K562 (cell line): ENCODE measurements around the gene PDIA4. TPM values are rescaled to one million over a fixed set of nuclear protein-coding genes. Genes with fewer than 3 reads are reported as not detected.
A peak's percentile ranks its signal among the peaks of the same experiment; 100 is the strongest.

Experiments used
- ELF2 ChIP-seq: fragments of 250-450 bp; sonication (Bioruptor Pico); IDR thresholded peaks from 2 replicates; pipeline ENCODE4 v1.5.0; 2021; ENCODE audit warnings: mild to moderate bottlenecking
- GATAD2B ChIP-seq: fragments of 450-650 bp; IDR thresholded peaks from 2 replicates; pipeline ENCODE4 v1.6.1; 2017; ENCODE audit warnings: mild to moderate bottlenecking, borderline replicate concordance
- GTF3C2 ChIP-seq: IDR thresholded peaks from 3 replicates; pipeline ENCODE4 v1.6.1; 2011; ENCODE audit warnings: borderline replicate concordance, mild to moderate bottlenecking, moderate library complexity; ENCODE audit not compliant: insufficient read length; ENCODE audit errors: extremely low read depth
- HCFC1 ChIP-seq: IDR thresholded peaks from 2 replicates; pipeline ENCODE4 v1.6.1; 2012; ENCODE audit warnings: low read depth, low read length, improper control_type of control experiment
- HES1 ChIP-seq: fragments of 450-650 bp; IDR thresholded peaks from 2 replicates; pipeline ENCODE4 v1.6.1; 2016; ENCODE audit warnings: low read depth, mild to moderate bottlenecking, moderate library complexity
- ILK ChIP-seq: fragments of 450-650 bp; IDR thresholded peaks from 2 replicates; pipeline ENCODE4 v1.6.1; 2016; ENCODE audit warnings: missing genetic modification characterization, low read depth, mild to moderate bottlenecking, missing compliant biosample characterization, moderate library complexity, borderline replicate concordance
- JUNB ChIP-seq: fragments of 450-650 bp; formaldehyde crosslinking; conservative IDR thresholded peaks from 2 replicates; pipeline ENCODE4 v1.4.0; 2020; ENCODE audit warnings: mild to moderate bottlenecking
- KAT8 ChIP-seq: fragments of 450-650 bp; IDR thresholded peaks from 2 replicates; pipeline ENCODE4 v1.6.1; 2016; ENCODE audit warnings: low read depth, mild to moderate bottlenecking
- KLF13 ChIP-seq: fragments of 450-650 bp; IDR thresholded peaks from 2 replicates; pipeline ENCODE4 v1.6.1; 2016; ENCODE audit warnings: missing genetic modification characterization, low read depth, mild to moderate bottlenecking, missing compliant biosample characterization, moderate library complexity, borderline replicate concordance
- MCM7 ChIP-seq, 2 experiments: fragments of 450-650 bp; IDR thresholded peaks; 2 replicates each; pipeline ENCODE4 v1.6.1; 2016 to 2018
- MLLT1 ChIP-seq, 2 experiments: fragments of 450-650 bp; IDR thresholded peaks; 2 replicates each; pipeline ENCODE4 v1.6.1; 2016
- NCOA1 ChIP-seq: fragments of 450-650 bp; IDR thresholded peaks from 2 replicates; pipeline ENCODE4 v1.6.1; 2016; ENCODE audit warnings: low read depth
- NR1H2 ChIP-seq: sonication (generic); formaldehyde crosslinking; IDR thresholded peaks from 2 replicates; pipeline ENCODE4 v1.4.0; 2020; ENCODE audit warnings: mild to moderate bottlenecking, missing genetic modification reagents
- NR2F6 ChIP-seq: fragments of 450-650 bp; formaldehyde crosslinking; IDR thresholded peaks from 2 replicates; pipeline ENCODE4 v1.4.0; 2020; ENCODE audit warnings: mild to moderate bottlenecking
- PCBP2 ChIP-seq: fragments of 200-400 bp; formaldehyde crosslinking; IDR thresholded peaks from 2 replicates; pipeline ENCODE4 v1.6.1; 2018; ENCODE audit warnings: low read length, low read depth, mild to moderate bottlenecking, moderate library complexity; ENCODE audit not compliant: poor library complexity, severe bottlenecking
- TAL1 ChIP-seq: fragments of 450-650 bp; IDR thresholded peaks from 2 replicates; pipeline ENCODE4 v1.6.1; 2016; ENCODE audit warnings: mild to moderate bottlenecking
- U2AF1 ChIP-seq: fragments of 200-400 bp; formaldehyde crosslinking; optimal IDR thresholded peaks from 2 replicates; pipeline ENCODE3; 2017; ENCODE audit warnings: mild to moderate bottlenecking, low read depth, low read length, moderate library complexity
- U2AF2 ChIP-seq: fragments of 200-400 bp; formaldehyde crosslinking; optimal IDR thresholded peaks from 2 replicates; pipeline ENCODE3; 2017; ENCODE audit warnings: low read depth, mild to moderate bottlenecking, low read length
- ZBTB33 ChIP-seq: sonication (generic); formaldehyde crosslinking; IDR thresholded peaks from 2 replicates; pipeline ENCODE4 v1.8.1; 2023; ENCODE audit warnings: mild to moderate bottlenecking, missing genetic modification reagents
- ZNF124 ChIP-seq: sonication (generic); formaldehyde crosslinking; IDR thresholded peaks from 2 replicates; pipeline ENCODE4 v1.8.1; 2022; ENCODE audit warnings: missing genetic modification reagents
- ZNF551 ChIP-seq: fragments of 250-450 bp; sonication (Bioruptor Pico); IDR thresholded peaks from 2 replicates; pipeline ENCODE4 v1.5.0; 2021; ENCODE audit warnings: mild to moderate bottlenecking, moderate library complexity
- ZNF668 ChIP-seq: fragments of 250-450 bp; sonication (Bioruptor Pico); IDR thresholded peaks from 2 replicates; pipeline ENCODE4 v1.8.0; 2022; ENCODE audit warnings: mild to moderate bottlenecking, inconsistent platforms
- polyA plus RNA-seq, 8 experiments: library from polyadenylated mRNA; depleted of rRNA in 4 of 8; stranded (reverse) in 5 of 8; unstranded in 3 of 8; fragments of >200 nt; fragmentation: Nextera tagmentation in 2 of 8; fragmentation: Illumina TruSeq in 1 of 8; extraction: Ambion mirVana in 2 of 8; extraction: Trizol in 1 of 8; gene quantifications; 2 replicates each; pipeline versions ENCODE4 v1.2.1 to v1.2.3, GENCODE V29; 2011 to 2014; ENCODE audit warnings: inconsistent platforms in 1 of 8, missing spikeins in 1 of 8
- total RNA-seq, 7 experiments: library from RNA; depleted of rRNA in 6 of 7; stranded (reverse); fragments of >200 nt in 6 of 7; fragmentation: Illumina TruSeq in 2 of 7; extraction: Trizol in 2 of 7; gene quantifications; 2 replicates each; pipeline versions ENCODE4 v1.2.1 to v1.2.3, GENCODE V29; 2011 to 2021; ENCODE audit warnings: low replicate concordance in 1 of 7

PDIA4 gene
- total and polyA plus RNA-seq, 9 of the 15 experiments (the other 6 are each of a cell fraction or from before 2014, with no cell fraction given): 9.1 to 175 (median 146) TPM

GRCh38 chr7:148963583-148964482 lies 64.5 kb downstream of the PDIA4 start (continued):
- TF ChIP-seq ZBTB33 (CRISPR knock-in tag) (peak; percentile 81), GATAD2B (no peak), HCFC1 (no peak), PCBP2 (no peak), NR2F6 (CRISPR knock-in tag) (no peak), JUNB (CRISPR knock-in tag) (no peak), MCM7 (IDR thresholded peaks at IDR 0.05) (no peak), NR1H2 (CRISPR knock-in tag) (no peak), MLLT1 (IDR thresholded peaks at IDR 0.05) (0 out of 4 replicates have a peak, but pooled peaks of 1 of the 2 experiments have one; percentile 23), KLF13 (tag) (no peak), TAL1 (no peak), HES1 (no peak), ILK (tag) (no peak), ZNF668 (CRISPR knock-in tag) (no peak), KAT8 (no peak), ELF2 (CRISPR knock-in tag) (0 out of 2 replicates have a peak, but pooled peaks have one; percentile 36), ZNF551 (CRISPR knock-in tag) (no peak), ZNF124 (CRISPR knock-in tag) (no peak), NCOA1 (no peak), U2AF2 (no peak), GTF3C2 (no peak), U2AF1 (no peak)
